ENCODE data around the gene CRYBG3. TPM values are rescaled to one million over a fixed set of nuclear protein-coding genes. Genes with fewer than 3 reads are reported as not detected.
A peak's percentile ranks its signal among the peaks of the same experiment; 100 is the strongest.

Gene CRYBG3
- total and polyA plus RNA-seq, 8 donors: 5.7 to 57.6 (median 23.0) TPM

GRCh38 chr3:97823046-97824004 is 1.5 kb downstream of the CRYBG3 start:
- peak in 1 of 2 donors; percentile 20 for DNase-seq

DNA sequence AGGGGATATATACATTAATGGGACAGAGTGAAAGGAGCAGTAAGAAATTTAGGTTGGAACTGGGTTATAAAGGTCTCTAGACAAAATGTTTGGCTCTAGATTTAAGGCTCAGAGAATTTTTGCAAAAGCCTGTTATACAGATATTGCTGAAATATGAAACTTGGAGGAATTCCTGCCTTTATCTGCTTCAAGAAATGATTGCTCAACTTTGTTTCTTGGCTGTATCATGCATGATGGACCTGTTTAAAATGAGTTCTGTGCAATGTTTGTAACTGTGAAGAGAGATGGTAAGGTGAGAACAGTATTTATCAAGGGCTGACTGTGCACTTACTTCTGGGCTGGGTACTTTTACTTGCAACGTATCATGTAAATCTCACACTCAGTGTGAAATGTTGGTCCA is 3.3 kb downstream of the CRYBG3 start:
- Histone ChIP-seq H3K4me3 (peak overlapping the region in 1 of 4 donors; percentile 78), H3K9me3 (no peaks in the 10 kb centered on the region), H3K36me3 (no peaks in the 10 kb centered on the region), H3K27me3 (no peaks in the 10 kb centered on the region), H3K4me1 (peaks cover 0 to 73% (median 24%) of the 10 kb centered on the region in 4 donors), H3K27ac (peak overlapping the region in 1 of 5 donors; percentile 30)
- TF ChIP-seq, protein P1, sequence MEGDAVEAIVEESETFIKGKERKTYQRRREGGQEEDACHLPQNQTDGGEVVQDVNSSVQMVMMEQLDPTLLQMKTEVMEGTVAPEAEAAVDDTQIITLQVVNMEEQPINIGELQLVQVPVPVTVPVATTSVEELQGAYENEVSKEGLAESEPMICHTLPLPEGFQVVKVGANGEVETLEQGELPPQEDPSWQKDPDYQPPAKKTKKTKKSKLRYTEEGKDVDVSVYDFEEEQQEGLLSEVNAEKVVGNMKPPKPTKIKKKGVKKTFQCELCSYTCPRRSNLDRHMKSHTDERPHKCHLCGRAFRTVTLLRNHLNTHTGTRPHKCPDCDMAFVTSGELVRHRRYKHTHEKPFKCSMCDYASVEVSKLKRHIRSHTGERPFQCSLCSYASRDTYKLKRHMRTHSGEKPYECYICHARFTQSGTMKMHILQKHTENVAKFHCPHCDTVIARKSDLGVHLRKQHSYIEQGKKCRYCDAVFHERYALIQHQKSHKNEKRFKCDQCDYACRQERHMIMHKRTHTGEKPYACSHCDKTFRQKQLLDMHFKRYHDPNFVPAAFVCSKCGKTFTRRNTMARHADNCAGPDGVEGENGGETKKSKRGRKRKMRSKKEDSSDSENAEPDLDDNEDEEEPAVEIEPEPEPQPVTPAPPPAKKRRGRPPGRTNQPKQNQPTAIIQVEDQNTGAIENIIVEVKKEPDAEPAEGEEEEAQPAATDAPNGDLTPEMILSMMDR (IDR thresholded peaks at IDR 0.05): no peak
- TF ChIP-seq POLR2A (IDR thresholded peaks at IDR 0.05): no peak
- no peak for TF ChIP-seq POLR2AphosphoS5 (IDR thresholded peaks at IDR 0.05)
- no peak for TF ChIP-seq EP300 (IDR thresholded peaks at IDR 0.05)
- intact Hi-C loops (cut with DNase I; ENCODE audit: low total_unique reads): no loop called here
- no peak for DNase-seq
- 88 to 97% (median 97%) methylated on average over 1 of the region's 1 CpG for WGBS, 5 donors

More at GRCh38 chr3:97823046-97824004, 1.5 kb downstream of the CRYBG3 start:
- Histone ChIP-seq H3K4me3 (peak overlapping the region; percentile 65 to 93 (median 85)), H3K9me3 (no peaks in the 10 kb centered on the region), H3K27ac (peak overlapping the region in 4 of 5 donors; percentile 84 to 95 (median 92)), H3K36me3 (no peaks in the 10 kb centered on the region), H3K4me1 (peaks cover 0 to 63% (median 24%) of the 10 kb centered on the region in 4 donors), H3K27me3 (no peaks in the 10 kb centered on the region)
- TF ChIP-seq, protein P1 (IDR thresholded peaks at IDR 0.05): no peak
- WGBS, 5 donors: 35 to 55% (median 47%) methylated on average over 17 of the region's 17 CpGs
- intact Hi-C loops (cut with DNase I; ENCODE audit: low total_unique reads): no loop called here

DNA sequence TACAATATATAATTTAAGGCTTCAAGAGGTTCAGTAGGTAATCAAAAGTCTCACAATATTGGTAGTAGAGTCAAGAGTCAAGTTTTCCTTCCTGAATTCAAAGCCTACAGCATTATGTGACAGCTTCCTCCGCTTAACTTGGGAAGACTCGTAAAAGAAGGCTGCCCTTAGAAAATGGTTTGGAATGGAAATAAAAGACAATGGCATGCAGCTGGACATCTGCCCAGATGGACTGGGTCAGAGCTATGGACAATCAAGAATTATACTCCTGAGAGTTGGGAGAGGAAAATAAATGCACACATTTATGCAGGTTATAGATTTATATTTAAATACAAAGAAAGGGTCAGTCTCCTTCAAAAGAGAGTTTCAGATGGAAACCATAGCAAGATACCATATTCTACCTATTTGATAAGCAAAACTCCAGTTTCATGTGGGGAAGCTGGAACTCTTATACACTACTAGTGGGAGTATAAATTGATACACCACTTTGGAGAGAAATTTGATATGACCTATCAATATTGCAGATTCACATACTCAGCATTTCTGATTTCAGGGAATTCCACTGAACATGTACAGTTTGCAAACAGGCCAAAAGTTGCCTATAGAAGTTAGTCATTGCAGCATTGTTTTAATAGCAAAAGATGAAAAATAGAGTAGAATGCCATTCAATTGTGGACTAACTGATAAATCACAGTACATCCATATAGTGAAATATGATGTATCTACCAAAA is 6.1 kb downstream of the CRYBG3 start:
- TF ChIP-seq EP300 (IDR thresholded peaks at IDR 0.05) (no peak), POLR2AphosphoS5 (IDR thresholded peaks at IDR 0.05) (no peak), POLR2A (IDR thresholded peaks at IDR 0.05) (no peak)
- TF ChIP-seq, protein P1 (IDR thresholded peaks at IDR 0.05): no peak
- DNase-seq: no peak
- H3K27me3 ChIP-seq: no peaks in the 10 kb centered on the region
- H3K27ac ChIP-seq: no peak overlapping the region
- intact Hi-C loops (cut with DNase I; ENCODE audit: low total_unique reads): no loop called here
- 70 to 79% (median 73%) methylated on average over 2 of the region's 2 CpGs for WGBS, 5 donors
- no peak overlapping the region for H3K4me3 ChIP-seq
- peaks cover 0 to 59% (median 17%) of the 10 kb centered on the region in 4 donors for H3K4me1 ChIP-seq
- no peaks in the 10 kb centered on the region for H3K36me3 ChIP-seq
- no peaks in the 10 kb centered on the region for H3K9me3 ChIP-seq

DNA sequence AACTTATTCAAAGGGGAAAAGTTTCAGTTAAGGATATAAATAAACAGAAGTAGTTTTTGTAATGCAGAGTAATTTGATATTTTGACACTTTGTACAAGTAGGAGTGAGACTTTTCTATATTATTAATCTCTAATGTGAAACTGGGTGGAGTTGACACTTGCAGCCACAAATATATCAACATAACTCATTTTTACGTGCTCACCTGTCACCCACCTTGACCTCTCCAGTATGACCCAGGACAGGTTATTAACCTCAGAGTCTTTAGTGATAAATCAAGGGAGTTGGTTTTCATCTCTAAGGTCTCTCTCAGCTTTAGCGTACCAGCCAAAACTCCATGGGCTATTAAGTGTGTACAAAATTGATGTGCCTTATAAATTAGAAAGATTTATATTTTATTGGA is 7.4 kb downstream of the CRYBG3 start:
- TF ChIP-seq, protein P1 (IDR thresholded peaks at IDR 0.05): no peak
- TF ChIP-seq POLR2A (IDR thresholded peaks at IDR 0.05) (no peak), POLR2AphosphoS5 (IDR thresholded peaks at IDR 0.05) (no peak), EP300 (IDR thresholded peaks at IDR 0.05) (no peak)
- Histone ChIP-seq H3K36me3 (no peaks in the 10 kb centered on the region), H3K27me3 (no peaks in the 10 kb centered on the region), H3K4me1 (peaks cover 0 to 46% (median 11%) of the 10 kb centered on the region in 4 donors), H3K27ac (no peak overlapping the region), H3K4me3 (no peak overlapping the region), H3K9me3 (no peaks in the 10 kb centered on the region)
- 78 to 86% (median 81%) methylated on average over 2 of the region's 2 CpGs for WGBS, 5 donors
- DNase-seq: no peak
- intact Hi-C loops (cut with DNase I; ENCODE audit: low total_unique reads): no loop called here

Data from stomach (tissue), 9 donors.